GM12878 (cell line): Measurements from ENCODE around the gene TEX10. TPM values are rescaled to one million over a fixed set of nuclear protein-coding genes. Genes with fewer than 3 reads are reported as not detected.

Experiments
- ATAC-seq: fragments of 200-7000 bp; cut with Tn5 transposase; 3 replicates; pipeline ENCODE4 v1.9.1; 2020; ENCODE audit warnings: mild to moderate bottlenecking, moderate library complexity
- BruUV-seq: library from RNA; stranded (reverse); fragments of 400-500 nt; replicated peaks from 2 replicates; lab custom pipeline; 2021; lab: Mats Ljungman, UMichigan
- CTCF ChIA-PET: fragments of 300-600 bp; sonication (Branson Sonifier 250); formaldehyde crosslinking; extraction: SDS; loops from one replicate; lab custom pipeline; 2021; ENCODE audit warnings: inconsistent platforms; lab: Yijun Ruan, JAX
- POLR2A ChIA-PET: fragments of 350-600 bp; formaldehyde crosslinking; extraction: SDS; loops from one replicate; lab custom pipeline; 2021; ENCODE audit warnings: inconsistent platforms; lab: Charles Lee
- RAD21 ChIA-PET: fragments of 300-600 bp; sonication (Branson Sonifier 250); formaldehyde crosslinking; loops from one replicate; lab custom pipeline; 2023; ENCODE audit warnings: antibody characterized with exemption; ENCODE audit not compliant: unreplicated experiment; lab: Charles Lee
- SMC1A ChIA-PET: fragments of 300-600 bp; sonication (Branson Sonifier 250); formaldehyde crosslinking; loops from one replicate; lab custom pipeline; 2023; ENCODE audit not compliant: unreplicated experiment, uncharacterized antibody; lab: Charles Lee
- DNase-seq: peaks from one replicate; pipeline ENCODE4 v3.0.0-alpha.2; 2011; ENCODE audit warnings: low read depth, low spot score
- FAIRE-seq: peaks from 3 replicates; lab custom pipeline; 2011; peaks lifted over from hg19 to GRCh38; lab: Jason Lieb, UNC
- H2AFZ ChIP-seq: 2 replicates; pipeline ENCODE4 v1.6.0; 2011; ENCODE audit warnings: low read depth, low read length, control low read depth; ENCODE audit not compliant: control insufficient read depth
- H3K27ac ChIP-seq: 2 replicates; pipeline ENCODE4 v1.5.1; 2011; ENCODE audit warnings: control low read depth; ENCODE audit not compliant: control insufficient read depth, insufficient read depth
- H3K27me3 ChIP-seq, 2 experiments: replicated peaks in 1 of 2; 2 replicates each; pipeline versions ENCODE4 v1.6.0 to v1.6.1; 2011; ENCODE audit warnings: low read length in 1 of 2; ENCODE audit not compliant: control insufficient read depth in 2 of 2, insufficient read depth in 2 of 2
- H3K36me3 ChIP-seq, 2 experiments: 2 replicates each; pipeline ENCODE4 v1.5.1; 2011; ENCODE audit warnings: low read length in 1 of 2; ENCODE audit not compliant: control insufficient read depth in 2 of 2, insufficient read depth in 2 of 2
- H3K4me1 ChIP-seq: 2 replicates; pipeline ENCODE4 v1.6.1; 2011; ENCODE audit warnings: mild to moderate bottlenecking, low read length, moderate library complexity, mixed read lengths; ENCODE audit not compliant: control insufficient read depth, insufficient read depth
- H3K4me2 ChIP-seq: 2 replicates; pipeline ENCODE4 v1.6.0; 2011; ENCODE audit warnings: control low read depth; ENCODE audit not compliant: control insufficient read depth, insufficient read depth
- H3K4me3 ChIP-seq: fragments of 200-600 bp; sonication (generic); 2 replicates; pipeline ENCODE4 v1.5.1; 2016
- H3K79me2 ChIP-seq: 2 replicates; pipeline ENCODE4 v1.6.0; 2011; ENCODE audit warnings: low read length; ENCODE audit not compliant: control insufficient read depth, insufficient read depth
- H3K9ac ChIP-seq: 2 replicates; pipeline ENCODE4 v1.8.0; 2011; ENCODE audit warnings: low read length, control low read depth, mixed read lengths; ENCODE audit not compliant: control insufficient read depth, insufficient read depth
- H3K9me3 ChIP-seq: replicated peaks from 3 replicates; pipeline ENCODE4 v1.5.1; 2011; ENCODE audit warnings: mild to moderate bottlenecking, low read length; ENCODE audit not compliant: control insufficient read depth, insufficient read depth
- H4K20me1 ChIP-seq: 2 replicates; pipeline ENCODE4 v1.6.0; 2011; ENCODE audit not compliant: control insufficient read depth, insufficient read depth
- BCL3 ChIP-seq: IDR thresholded peaks from 2 replicates; pipeline ENCODE4 v1.6.1; 2011; ENCODE audit warnings: borderline replicate concordance, low read depth, mild to moderate bottlenecking, moderate library complexity, low read length; ENCODE audit not compliant: insufficient read depth, poor library complexity, severe bottlenecking
- CHD1 ChIP-seq: IDR thresholded peaks from 2 replicates; pipeline ENCODE4 v1.6.1; 2012; ENCODE audit warnings: low read depth, low read length, improper control_type of control experiment
- EP300 ChIP-seq, 2 experiments: fragments of 150-350 bp in 1 of 2; IDR thresholded peaks; 2 replicates each; pipeline ENCODE4 v1.6.1; 2011 to 2012; ENCODE audit warnings: low read depth in 2 of 2, low read length in 2 of 2, borderline replicate concordance in 1 of 2, improper control_type of control experiment in 1 of 2, inconsistent platforms in 1 of 2; ENCODE audit not compliant: control insufficient read depth in 1 of 2
- HDAC6 ChIP-seq: fragments of 200-600 bp; sonication (generic); IDR thresholded peaks from one replicate; pipeline ENCODE4 v1.8.0; 2017; ENCODE audit warnings: antibody characterized with exemption; ENCODE audit not compliant: unreplicated experiment
- KDM1A ChIP-seq: fragments of 200-600 bp; sonication (generic); IDR thresholded peaks from 2 replicates; pipeline ENCODE4 v1.6.1; 2016; ENCODE audit warnings: borderline replicate concordance
- MYC ChIP-seq: IDR thresholded peaks from 2 replicates; pipeline ENCODE4 v1.6.1; 2011; ENCODE audit warnings: mild to moderate bottlenecking, low read length, moderate library complexity, inconsistent platforms; ENCODE audit not compliant: insufficient read depth, insufficient replicate concordance, insufficient read length, severe bottlenecking
- NBN ChIP-seq: fragments of 450-650 bp; IDR thresholded peaks from 2 replicates; pipeline ENCODE4 v1.6.1; 2016
- NFXL1 ChIP-seq: fragments of 450-650 bp; IDR thresholded peaks from 2 replicates; pipeline ENCODE4 v1.6.1; 2017; ENCODE audit warnings: antibody characterized with exemption, mild to moderate bottlenecking, borderline replicate concordance
- POU2F2 ChIP-seq: IDR thresholded peaks from 3 replicates; pipeline ENCODE4 v1.6.1; 2011; ENCODE audit warnings: low read depth, mild to moderate bottlenecking, low read length, borderline replicate concordance
- SUZ12 ChIP-seq: fragments of 200-600 bp; sonication (generic); IDR thresholded peaks from one replicate; pipeline ENCODE4 v1.6.1; 2018; ENCODE audit warnings: antibody characterized with exemption, mild to moderate bottlenecking; ENCODE audit not compliant: unreplicated experiment
- WGBS: methylation state at CpG from one replicate; pipeline ENCODE4 v1.1.6; 2016; ENCODE audit warnings: low lambda C conversion rate; ENCODE audit not compliant: insufficient replicate concordance, insufficient coverage; ENCODE audit errors: missing lambda C conversion rate; 5-methylcytosine and 5-hydroxymethylcytosine counted together
- in situ Hi-C: fragments of 300-500 bp; cut with MboI; formaldehyde crosslinking; loops from 9 replicates; pipeline ENCODE4 v1.14.3; 2018; ENCODE audit warnings: mixed read lengths
- intact Hi-C: fragments of 100-400 bp; cut with micrococcal nuclease; formaldehyde crosslinking; loops from one replicate; pipeline ENCODE4 v1.14.2; 2022; ENCODE audit not compliant: unreplicated experiment
- polyA plus RNA-seq, 11 experiments: library from polyadenylated mRNA; depleted of rRNA in 4 of 11; unstranded in 6 of 11; stranded (reverse) in 5 of 11; fragments of >200 nt; fragmentation: Nextera tagmentation in 4 of 11; fragmentation: Illumina TruSeq in 1 of 11; extraction: Ambion mirVana in 4 of 11; extraction: Trizol in 1 of 11; gene quantifications; 1 replicate in 1 of 11; 2 replicates in 10 of 11; pipeline versions ENCODE4 v1.2.1 to v1.2.3, GENCODE V29; 2011 to 2016; ENCODE audit warnings: inconsistent platforms in 2 of 11, missing spikeins in 2 of 11, low read depth in 1 of 11
- total RNA-seq, 4 experiments: library from RNA; depleted of rRNA in 3 of 4; stranded (reverse); fragments of >200 nt in 3 of 4; fragmentation: Illumina TruSeq in 1 of 4; extraction: Trizol in 1 of 4; gene quantifications; 2 replicates each; pipeline versions ENCODE4 v1.2.1 to v1.2.3, GENCODE V29; 2013 to 2021
- TF ChIP-seq, protein P1 (sequence below): IDR thresholded peaks from 2 replicates; pipeline ENCODE4 v1.6.1; 2011; ENCODE audit warnings: borderline replicate concordance, low read depth, mild to moderate bottlenecking, moderate library complexity, mixed read lengths, low read length; ENCODE audit not compliant: insufficient read depth; ENCODE audit errors: extremely low read length
- TF ChIP-seq, protein P2 (sequence below): fragments of 150-350 bp; IDR thresholded peaks from 2 replicates; pipeline ENCODE4 v1.6.1; 2014; ENCODE audit warnings: mild to moderate bottlenecking, low read depth, low read length
- TF ChIP-seq, protein P3 (sequence below): fragments of 450-650 bp; IDR thresholded peaks from 2 replicates; pipeline ENCODE4 v1.6.1; 2014; ENCODE audit warnings: mild to moderate bottlenecking

The TEX10 gene
- total and polyA plus RNA-seq, 10 of the 15 experiments (the other 5 are each of a cell fraction or from before 2014, with no cell fraction given) = 17.4 to 46.6 (median 36.2) TPM

DNA sequence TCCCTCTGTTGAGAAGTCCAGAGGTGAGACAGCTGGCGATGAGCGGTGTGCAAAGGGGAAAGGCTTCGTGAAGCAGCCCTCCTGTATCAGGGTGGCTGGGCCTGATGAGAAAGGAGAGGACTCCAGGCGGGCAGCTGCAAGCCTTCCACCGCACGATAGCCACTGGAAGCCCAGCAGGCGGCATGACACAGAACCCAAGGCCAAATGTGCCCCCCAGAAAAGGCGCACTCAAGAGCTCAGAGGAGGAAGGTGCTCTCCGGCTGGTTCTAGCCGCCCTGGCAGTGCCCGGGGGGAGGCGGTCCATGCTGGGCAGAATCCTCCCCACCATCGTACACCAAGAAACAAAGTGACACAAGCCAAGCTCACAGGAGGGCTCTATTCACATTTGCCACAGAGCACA is 60.3 kb downstream of the TEX10 start:
- Histone ChIP-seq H3K9ac (no peak overlapping the region), H3K4me2 (no peak overlapping the region), H3K36me3 (peaks cover 16 to 21% of the 10 kb centered on the region in 2 experiments), H3K27me3 (no peaks in the 10 kb centered on the region), H3K9me3 (no peaks in the 10 kb centered on the region; the same call in 2 of the 3 replicates), H2AFZ (no peak overlapping the region), H3K4me1 (no peaks in the 10 kb centered on the region), H3K79me2 (no peaks in the 10 kb centered on the region), H3K27ac (no peak overlapping the region), H3K4me3 (no peak overlapping the region), H4K20me1 (no peaks in the 10 kb centered on the region)
- FAIRE-seq = no peak
- no peak for ATAC-seq
- SMC1A ChIA-PET = no interaction called here
- CTCF ChIA-PET = interaction anchor here (1.2 kb wide), 1 partner anchor 32 kb away, joined by 3 read pairs; no protein-coding TSS in a partner anchor
- no peak for TF ChIP-seq MYC
- TF ChIP-seq EP300 (IDR thresholded peaks at IDR 0.05; ENCODE audit: borderline replicate concordance in 1 of 2, control insufficient read depth in 1 of 2, low read depth in 2 of 2, low read length in 2 of 2) = no peak
- TF ChIP-seq CHD1 = no peak
- no peak for TF ChIP-seq NFXL1
- TF ChIP-seq, protein P1, sequence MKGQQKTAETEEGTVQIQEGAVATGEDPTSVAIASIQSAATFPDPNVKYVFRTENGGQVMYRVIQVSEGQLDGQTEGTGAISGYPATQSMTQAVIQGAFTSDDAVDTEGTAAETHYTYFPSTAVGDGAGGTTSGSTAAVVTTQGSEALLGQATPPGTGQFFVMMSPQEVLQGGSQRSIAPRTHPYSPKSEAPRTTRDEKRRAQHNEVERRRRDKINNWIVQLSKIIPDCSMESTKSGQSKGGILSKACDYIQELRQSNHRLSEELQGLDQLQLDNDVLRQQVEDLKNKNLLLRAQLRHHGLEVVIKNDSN = no peak
- TF ChIP-seq HDAC6 = no peak
- TF ChIP-seq, protein P2, sequence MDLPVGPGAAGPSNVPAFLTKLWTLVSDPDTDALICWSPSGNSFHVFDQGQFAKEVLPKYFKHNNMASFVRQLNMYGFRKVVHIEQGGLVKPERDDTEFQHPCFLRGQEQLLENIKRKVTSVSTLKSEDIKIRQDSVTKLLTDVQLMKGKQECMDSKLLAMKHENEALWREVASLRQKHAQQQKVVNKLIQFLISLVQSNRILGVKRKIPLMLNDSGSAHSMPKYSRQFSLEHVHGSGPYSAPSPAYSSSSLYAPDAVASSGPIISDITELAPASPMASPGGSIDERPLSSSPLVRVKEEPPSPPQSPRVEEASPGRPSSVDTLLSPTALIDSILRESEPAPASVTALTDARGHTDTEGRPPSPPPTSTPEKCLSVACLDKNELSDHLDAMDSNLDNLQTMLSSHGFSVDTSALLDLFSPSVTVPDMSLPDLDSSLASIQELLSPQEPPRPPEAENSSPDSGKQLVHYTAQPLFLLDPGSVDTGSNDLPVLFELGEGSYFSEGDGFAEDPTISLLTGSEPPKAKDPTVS = no peak
- TF ChIP-seq NBN = no peak
- no peak for TF ChIP-seq POU2F2
- TF ChIP-seq SUZ12 = no peak
- TF ChIP-seq, protein P3, sequence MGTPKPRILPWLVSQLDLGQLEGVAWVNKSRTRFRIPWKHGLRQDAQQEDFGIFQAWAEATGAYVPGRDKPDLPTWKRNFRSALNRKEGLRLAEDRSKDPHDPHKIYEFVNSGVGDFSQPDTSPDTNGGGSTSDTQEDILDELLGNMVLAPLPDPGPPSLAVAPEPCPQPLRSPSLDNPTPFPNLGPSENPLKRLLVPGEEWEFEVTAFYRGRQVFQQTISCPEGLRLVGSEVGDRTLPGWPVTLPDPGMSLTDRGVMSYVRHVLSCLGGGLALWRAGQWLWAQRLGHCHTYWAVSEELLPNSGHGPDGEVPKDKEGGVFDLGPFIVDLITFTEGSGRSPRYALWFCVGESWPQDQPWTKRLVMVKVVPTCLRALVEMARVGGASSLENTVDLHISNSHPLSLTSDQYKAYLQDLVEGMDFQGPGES = no peak
- no peak for TF ChIP-seq KDM1A
- TF ChIP-seq BCL3 = no peak
- BruUV-seq = no TSS peak
- WGBS = 100% methylated on average over 10 of the region's 13 CpGs
- RAD21 ChIA-PET = no interaction called here
- in situ Hi-C loops (no loop called here), intact Hi-C loops (no loop called here)
- no peak for DNase-seq
- POLR2A ChIA-PET = no interaction called here
